AG09309 (cell line): Measurements from ENCODE around the gene KIF2B.

Experiments
- DNase-seq: peaks from one replicate; pipeline ENCODE4 v3.0.0-alpha.2; 2010; ENCODE audit warnings: low read depth
- H3K4me3 ChIP-seq: 2 replicates; pipeline ENCODE4 v1.5.1; 2011; ENCODE audit warnings: mild to moderate bottlenecking, low read depth, low read length, moderate library complexity; ENCODE audit not compliant: control insufficient read depth
- TF ChIP-seq, protein P1 (sequence below): IDR thresholded peaks from 2 replicates; pipeline ENCODE4 v1.5.1; 2011; ENCODE audit warnings: mild to moderate bottlenecking, low read depth, low read length, inconsistent platforms; ENCODE audit not compliant: insufficient read depth, control insufficient read depth; ENCODE audit errors: missing control alignments

Gene KIF2B, protein sequence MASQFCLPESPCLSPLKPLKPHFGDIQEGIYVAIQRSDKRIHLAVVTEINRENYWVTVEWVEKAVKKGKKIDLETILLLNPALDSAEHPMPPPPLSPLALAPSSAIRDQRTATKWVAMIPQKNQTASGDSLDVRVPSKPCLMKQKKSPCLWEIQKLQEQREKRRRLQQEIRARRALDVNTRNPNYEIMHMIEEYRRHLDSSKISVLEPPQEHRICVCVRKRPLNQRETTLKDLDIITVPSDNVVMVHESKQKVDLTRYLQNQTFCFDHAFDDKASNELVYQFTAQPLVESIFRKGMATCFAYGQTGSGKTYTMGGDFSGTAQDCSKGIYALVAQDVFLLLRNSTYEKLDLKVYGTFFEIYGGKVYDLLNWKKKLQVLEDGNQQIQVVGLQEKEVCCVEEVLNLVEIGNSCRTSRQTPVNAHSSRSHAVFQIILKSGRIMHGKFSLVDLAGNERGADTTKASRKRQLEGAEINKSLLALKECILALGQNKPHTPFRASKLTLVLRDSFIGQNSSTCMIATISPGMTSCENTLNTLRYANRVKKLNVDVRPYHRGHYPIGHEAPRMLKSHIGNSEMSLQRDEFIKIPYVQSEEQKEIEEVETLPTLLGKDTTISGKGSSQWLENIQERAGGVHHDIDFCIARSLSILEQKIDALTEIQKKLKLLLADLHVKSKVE

DNA sequence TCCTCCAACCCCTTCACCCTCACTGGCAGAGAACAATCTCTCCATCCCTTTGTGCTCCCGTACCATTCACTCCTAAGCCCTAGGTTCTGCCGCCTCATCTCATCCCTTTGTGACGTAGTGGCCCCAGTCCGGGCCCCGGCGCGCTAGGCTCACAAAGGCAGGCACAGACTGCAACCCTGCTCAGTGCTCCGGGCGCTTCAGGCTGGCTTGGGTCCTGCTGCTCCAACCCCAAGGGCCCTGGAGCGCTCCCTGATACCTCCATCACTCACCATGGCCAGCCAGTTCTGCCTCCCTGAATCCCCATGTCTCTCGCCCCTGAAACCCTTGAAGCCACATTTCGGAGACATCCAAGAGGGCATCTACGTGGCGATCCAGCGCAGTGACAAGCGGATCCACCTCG is at the start of gene KIF2B:
Gene KIF2B, plus strand, starts transcription at position 164 of the 400 bp plus-strand sequence. Its CDS starts 107 bp downstream, at position 271.
- TF ChIP-seq, protein P1, sequence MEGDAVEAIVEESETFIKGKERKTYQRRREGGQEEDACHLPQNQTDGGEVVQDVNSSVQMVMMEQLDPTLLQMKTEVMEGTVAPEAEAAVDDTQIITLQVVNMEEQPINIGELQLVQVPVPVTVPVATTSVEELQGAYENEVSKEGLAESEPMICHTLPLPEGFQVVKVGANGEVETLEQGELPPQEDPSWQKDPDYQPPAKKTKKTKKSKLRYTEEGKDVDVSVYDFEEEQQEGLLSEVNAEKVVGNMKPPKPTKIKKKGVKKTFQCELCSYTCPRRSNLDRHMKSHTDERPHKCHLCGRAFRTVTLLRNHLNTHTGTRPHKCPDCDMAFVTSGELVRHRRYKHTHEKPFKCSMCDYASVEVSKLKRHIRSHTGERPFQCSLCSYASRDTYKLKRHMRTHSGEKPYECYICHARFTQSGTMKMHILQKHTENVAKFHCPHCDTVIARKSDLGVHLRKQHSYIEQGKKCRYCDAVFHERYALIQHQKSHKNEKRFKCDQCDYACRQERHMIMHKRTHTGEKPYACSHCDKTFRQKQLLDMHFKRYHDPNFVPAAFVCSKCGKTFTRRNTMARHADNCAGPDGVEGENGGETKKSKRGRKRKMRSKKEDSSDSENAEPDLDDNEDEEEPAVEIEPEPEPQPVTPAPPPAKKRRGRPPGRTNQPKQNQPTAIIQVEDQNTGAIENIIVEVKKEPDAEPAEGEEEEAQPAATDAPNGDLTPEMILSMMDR, result no peak
- no peak within 1 kb of the TSS for H3K4me3 ChIP-seq
- DNase-seq, result no peak

DNA sequence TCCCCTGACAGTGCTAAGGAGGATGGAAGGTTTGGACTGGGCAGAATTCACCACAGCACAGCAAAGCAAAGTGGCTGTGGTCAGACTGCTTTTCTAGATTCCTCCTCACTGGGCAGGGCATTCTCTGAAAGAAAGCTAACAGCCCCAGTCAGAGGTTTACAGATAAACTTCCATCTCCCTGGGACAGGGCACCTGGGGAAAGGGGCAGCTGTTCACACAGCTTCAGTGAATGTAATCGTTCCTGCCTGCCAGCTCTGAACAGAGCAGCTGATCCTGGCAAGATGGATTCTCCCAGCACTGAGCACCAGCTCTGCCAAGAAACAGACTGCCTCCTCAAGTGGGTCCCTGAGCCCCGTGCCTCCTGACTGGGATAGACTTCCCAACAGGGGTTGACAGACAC is 42.4 kb upstream of the KIF2B start:
- no peak for DNase-seq
- TF ChIP-seq, protein P1, result no peak
- no peak overlapping the region for H3K4me3 ChIP-seq

DNA sequence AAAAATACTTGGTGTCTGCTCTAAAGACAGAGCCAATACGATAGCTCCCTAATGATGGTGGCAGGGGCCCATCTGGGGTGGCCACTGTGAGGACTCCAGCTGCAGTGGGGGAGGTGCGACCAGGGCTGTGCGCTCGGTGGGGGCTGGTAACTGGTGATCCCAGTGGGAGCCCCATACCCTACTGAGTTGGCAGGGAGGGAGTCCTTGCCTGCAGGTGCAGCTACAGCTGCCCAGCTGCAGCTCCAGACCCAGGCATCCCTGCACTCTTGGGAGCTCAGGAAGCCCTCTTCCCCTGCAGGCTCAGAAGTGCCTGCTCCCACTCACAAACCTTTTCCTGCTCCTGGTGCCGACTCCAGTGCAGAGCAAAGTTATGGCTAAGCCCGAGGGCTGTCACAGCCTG is 31.2 kb upstream of the KIF2B start:
- DNase-seq, result no peak
- TF ChIP-seq, protein P1, result no peak
- H3K4me3 ChIP-seq, result no peak overlapping the region

DNA sequence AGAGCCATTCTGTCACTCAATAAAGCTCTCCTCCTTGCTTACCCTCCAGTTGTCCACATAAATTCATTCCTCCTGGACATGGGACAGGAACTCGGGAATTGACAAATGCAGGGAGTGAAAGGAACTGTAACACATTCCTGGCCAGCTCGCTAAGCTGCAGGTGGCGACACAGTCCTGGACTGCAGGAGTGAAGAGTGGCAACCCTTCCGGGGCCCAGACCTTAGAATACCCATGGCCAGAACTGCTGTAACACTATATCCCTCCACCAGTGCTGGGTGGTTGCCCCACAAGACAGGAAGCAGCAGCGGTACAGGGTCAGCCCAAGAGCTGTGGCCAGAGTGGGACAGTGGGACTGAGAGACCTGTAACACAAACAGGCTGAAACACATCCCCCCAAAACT is 30.3 kb upstream of the KIF2B start:
- no peak for DNase-seq
- TF ChIP-seq, protein P1, result no peak
- H3K4me3 ChIP-seq, result no peak overlapping the region

DNA sequence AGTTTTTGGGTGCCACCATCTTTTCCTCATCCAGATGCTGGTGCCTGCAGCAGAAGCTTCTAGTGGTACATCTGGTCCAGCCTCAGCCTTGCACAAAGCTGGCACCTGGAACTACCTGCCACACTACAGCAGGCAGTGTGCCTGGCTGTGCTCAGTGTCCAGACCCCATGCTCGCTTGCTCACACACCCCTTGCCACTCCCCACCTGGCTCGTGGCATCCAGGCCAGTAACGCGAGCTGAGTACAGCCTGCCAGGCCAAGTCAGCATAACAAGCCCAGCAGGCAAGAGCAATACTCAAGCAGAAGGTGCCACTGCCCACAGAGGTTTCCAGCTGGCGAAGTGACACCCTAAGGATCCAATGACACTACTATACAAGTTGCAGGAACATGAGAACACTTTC is 29.7 kb upstream of the KIF2B start:
- no peak for DNase-seq

DNA sequence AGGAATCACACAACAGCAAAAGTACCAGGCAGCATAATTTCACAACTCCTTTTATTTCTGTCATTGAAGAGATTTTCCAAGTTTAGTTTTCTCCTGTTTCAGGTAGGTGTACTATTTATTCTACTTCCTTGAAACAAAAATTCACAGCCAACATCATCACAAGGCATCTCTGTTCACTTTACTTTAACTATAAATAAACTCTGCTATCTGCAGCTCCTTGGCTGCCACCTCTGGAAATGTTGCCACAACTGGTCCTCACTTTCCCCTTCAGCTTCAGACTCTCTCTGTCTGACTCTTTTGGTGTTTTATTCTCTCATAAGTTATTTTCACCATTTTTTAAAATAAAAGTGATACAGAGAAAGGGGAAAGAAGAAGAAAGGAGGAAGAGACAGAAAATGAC is 27.9 kb upstream of the KIF2B start:
- TF ChIP-seq, protein P1, result no peak
- DNase-seq, result no peak
- no peak overlapping the region for H3K4me3 ChIP-seq

More for the DNA sequence above, 29.7 kb upstream of the KIF2B start:
- no peak overlapping the region for H3K4me3 ChIP-seq
- TF ChIP-seq, protein P1, result no peak

DNA sequence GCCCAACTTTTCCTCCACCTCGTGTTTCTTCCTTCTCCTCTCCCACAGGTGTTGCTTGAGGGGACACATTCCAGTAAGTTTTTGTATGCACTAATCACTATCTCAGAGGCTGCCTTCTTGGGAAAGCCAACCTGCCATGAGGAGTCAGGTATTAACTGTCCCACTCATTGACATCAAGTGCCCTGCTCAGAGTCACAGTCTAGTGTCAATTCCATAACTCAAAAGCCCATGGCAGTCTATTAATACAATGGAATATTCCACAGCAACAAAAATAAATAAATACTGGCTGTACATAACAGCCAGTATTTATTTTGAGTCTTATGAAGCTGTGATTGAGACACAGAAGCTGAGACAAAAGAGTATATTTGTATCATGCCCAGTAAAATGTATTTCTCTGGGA is 26.1 kb upstream of the KIF2B start:
- DNase-seq, result no peak
- no peak overlapping the region for H3K4me3 ChIP-seq
- TF ChIP-seq, protein P1, result no peak
